ENCODE measurements around the gene TMEM131.
A peak's percentile ranks its signal among the peaks of the same experiment; 100 is the strongest.
"Not testable (repeated sequence)": the region's sequence is repeated elsewhere in the genome, so short reads cannot be mapped to it uniquely, and the experiment has no call there.

The TMEM131 gene, protein sequence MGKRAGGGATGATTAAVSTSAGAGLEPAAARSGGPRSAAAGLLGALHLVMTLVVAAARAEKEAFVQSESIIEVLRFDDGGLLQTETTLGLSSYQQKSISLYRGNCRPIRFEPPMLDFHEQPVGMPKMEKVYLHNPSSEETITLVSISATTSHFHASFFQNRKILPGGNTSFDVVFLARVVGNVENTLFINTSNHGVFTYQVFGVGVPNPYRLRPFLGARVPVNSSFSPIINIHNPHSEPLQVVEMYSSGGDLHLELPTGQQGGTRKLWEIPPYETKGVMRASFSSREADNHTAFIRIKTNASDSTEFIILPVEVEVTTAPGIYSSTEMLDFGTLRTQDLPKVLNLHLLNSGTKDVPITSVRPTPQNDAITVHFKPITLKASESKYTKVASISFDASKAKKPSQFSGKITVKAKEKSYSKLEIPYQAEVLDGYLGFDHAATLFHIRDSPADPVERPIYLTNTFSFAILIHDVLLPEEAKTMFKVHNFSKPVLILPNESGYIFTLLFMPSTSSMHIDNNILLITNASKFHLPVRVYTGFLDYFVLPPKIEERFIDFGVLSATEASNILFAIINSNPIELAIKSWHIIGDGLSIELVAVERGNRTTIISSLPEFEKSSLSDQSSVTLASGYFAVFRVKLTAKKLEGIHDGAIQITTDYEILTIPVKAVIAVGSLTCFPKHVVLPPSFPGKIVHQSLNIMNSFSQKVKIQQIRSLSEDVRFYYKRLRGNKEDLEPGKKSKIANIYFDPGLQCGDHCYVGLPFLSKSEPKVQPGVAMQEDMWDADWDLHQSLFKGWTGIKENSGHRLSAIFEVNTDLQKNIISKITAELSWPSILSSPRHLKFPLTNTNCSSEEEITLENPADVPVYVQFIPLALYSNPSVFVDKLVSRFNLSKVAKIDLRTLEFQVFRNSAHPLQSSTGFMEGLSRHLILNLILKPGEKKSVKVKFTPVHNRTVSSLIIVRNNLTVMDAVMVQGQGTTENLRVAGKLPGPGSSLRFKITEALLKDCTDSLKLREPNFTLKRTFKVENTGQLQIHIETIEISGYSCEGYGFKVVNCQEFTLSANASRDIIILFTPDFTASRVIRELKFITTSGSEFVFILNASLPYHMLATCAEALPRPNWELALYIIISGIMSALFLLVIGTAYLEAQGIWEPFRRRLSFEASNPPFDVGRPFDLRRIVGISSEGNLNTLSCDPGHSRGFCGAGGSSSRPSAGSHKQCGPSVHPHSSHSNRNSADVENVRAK (N-terminal part only)

DNA sequence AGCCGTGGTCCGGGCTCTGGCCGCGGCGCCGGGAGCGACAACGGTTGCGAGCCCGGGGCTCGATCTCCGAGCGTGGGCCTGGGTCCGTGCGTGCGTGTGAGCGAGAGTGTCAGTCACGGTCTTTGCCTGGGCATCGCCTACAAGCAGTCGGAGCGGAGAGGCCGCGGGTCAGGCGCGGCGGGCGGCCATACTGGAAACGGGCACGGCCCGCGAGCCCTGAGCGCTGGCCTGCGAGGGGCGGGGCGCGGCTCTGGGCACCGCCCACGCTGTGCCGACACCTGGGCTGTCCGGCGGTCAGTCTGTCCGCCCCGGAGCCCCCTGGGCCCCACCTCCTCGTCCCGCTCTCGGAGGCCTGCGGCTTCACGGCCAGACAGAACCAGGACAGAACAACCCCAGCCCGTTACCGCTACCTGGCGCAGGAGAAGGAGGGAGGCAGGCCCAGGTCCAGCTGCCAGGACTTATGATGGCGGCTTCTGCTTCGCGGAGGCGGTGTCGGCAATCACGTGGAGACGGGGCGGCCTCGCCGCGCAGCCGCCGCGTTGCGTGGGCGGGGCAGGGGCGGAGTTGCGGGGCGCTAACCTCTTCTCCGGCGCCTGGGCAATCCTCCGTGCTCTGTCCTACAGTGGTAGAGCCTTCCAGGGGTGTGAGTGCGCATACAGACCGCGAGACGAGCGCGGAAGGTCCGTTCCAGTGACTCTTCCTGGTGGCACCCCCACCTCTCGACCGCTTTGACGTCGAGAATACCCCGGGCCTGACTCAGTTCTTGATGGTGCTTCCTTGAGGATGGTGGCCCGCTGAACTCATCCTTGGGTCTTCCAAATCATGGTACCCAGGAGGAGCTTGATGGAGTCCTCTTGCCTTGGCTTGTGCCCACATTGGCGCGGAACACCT is at the start of gene TMEM131:
Gene TMEM131 (minus strand): TSS at position 215 of the 891 bp plus-strand sequence. CDS start 286 bp downstream, outside the sequence.
- DNase-seq, result peak; percentile 96

DNA sequence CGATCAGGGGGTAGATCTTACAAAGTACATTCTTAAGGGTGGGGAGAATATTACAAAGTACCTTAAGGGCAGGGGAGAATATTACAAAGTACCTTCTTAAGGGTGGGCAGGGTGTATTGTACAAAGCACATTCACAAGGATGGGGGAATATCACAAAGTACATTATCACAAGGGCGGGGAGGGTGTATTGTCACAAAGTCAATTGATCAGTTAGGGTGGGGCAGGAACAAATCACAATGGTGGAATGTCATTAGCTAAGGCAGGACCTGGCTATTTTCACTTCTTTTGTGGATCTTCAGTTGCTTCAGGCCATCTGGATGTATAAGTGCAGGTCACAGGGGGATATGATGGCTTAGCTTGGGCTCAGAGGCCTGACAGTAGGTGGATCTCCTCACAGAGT is 49.0 kb upstream of the TMEM131 start:
- not testable (repeated sequence) for DNase-seq

DNA sequence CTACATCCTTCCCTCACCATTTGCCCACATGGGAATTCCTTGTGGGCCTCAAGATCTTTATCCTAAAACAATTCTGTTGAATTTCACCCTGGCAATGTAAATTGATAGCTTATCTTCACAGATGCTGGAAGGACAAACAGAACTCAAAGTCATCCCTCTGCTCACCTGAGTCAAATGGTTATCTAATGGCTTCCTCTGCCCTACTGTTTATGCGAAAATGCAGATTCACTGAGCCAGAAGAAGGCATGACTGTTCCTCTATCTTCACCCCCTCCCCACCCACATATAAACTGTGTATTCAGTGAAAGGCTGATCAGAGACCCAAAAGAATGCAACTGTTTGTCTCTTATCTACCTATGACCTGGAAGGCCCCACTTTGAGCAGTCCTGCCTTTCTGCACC is 47.4 kb upstream of the TMEM131 start:
- no peak for DNase-seq

DNA sequence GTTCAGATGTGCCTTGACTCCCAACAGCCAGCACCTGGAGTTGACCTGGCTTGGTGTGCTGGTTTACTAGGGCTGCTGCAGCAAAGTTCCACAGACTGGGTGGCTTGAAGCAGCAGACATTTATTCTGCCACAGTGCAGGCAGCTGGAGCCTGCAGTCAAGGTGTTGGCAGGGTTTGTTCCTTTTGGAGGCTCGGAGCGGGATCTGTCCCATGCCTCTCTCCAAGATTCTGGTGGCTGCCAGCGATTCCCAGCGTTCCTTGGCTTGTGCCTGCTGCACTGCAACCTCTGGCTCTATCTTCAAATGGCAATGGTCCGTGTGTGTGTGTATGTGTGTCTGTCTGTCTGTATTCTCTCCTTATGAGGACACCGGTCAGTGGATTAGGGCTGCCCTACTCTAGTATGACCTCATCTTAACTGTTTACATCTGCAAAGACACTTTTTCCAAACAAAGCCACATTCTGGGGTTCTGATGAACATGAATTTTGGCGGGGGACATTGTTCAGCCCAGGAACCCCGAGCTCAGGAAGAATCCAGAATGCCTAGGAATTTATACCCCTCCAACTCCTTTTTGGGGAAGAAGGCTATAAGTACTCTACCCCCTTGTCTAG is 44.7 kb upstream of the TMEM131 start:
- no peak for DNase-seq

DNA sequence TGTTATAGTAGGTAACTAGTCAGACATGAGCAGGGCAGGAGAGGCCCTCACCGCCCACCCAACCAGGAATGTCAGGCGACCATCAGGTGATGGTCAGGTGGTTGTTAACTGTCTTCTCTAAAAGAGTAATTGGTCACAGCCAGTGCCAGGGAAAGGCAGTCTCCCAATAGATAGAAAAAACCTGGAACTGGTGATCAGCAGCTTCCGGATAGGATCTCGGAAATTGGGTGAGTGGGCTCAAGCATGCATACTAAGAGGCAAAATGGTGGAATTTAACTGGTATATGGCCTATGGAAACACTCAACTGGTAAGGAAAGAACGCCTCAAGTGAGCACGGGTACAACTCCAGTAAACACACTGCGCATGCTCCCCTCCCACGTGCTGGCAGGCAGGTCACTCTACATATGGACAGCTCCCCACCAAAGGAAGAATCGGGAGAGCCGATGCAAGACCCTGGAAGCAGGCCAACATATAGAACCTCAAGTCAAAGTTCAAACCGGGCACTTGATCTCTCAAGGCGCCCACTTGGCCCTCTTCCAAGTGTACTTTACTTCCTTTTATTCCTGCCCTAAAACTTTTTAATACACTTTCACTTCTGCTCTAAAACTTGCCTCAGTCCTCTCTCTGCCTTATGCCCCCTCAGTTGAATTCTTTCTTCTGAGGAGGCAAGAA is 43.5 kb upstream of the TMEM131 start:
- no peak for DNase-seq

DNA sequence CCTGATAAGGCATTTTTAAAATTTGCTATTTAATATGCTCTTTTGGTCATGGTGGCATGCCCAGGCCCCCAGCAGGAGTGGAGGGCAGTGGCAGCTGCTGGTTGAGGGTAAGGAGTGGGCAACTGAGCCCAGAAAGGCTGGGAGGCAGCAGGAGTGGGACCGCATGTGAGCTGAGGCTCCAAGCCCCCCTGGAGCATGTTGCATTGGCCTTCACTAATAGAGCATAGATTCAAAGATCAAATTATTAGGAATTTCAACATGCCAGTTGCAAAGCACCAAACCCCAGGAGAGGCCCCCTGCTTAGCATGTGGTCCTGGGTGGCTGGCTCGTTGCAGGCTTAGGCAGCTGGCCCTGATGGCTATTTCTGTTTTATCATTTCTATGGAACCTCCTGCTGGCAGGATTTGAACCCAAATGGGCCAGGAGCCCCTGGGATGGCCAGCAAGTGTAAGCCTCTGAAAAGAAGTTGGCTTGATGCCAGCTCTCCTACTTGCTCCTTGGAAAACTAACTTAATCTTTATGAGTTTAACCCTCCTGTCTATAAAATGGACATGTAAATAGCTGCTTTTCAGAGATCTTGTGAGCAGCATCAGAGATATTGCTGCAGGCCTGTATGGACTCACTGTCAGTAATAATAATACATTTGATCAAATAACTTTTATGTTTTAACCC is 42.1 kb upstream of the TMEM131 start:
- DNase-seq, result no peak

DNA sequence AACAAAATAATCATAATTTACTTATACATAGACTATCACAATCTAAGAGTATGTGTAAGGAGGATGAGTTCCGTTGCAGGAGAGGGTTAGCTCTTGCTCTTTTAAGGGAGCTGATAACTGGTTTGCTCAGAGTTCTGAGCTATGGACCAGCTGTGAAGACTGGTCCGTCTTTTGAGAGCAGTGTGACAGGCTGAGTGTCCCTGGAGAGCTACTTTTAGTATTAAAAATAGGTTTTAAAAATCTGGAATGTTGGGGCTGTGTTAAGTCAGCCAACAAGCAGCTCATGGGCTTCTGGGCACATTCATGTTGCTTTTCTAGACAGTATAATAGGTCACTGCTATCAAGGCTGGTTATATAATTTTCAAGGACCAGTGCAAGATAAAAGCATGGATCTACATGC is 41.5 kb upstream of the TMEM131 start:
- no peak for DNase-seq

DNA sequence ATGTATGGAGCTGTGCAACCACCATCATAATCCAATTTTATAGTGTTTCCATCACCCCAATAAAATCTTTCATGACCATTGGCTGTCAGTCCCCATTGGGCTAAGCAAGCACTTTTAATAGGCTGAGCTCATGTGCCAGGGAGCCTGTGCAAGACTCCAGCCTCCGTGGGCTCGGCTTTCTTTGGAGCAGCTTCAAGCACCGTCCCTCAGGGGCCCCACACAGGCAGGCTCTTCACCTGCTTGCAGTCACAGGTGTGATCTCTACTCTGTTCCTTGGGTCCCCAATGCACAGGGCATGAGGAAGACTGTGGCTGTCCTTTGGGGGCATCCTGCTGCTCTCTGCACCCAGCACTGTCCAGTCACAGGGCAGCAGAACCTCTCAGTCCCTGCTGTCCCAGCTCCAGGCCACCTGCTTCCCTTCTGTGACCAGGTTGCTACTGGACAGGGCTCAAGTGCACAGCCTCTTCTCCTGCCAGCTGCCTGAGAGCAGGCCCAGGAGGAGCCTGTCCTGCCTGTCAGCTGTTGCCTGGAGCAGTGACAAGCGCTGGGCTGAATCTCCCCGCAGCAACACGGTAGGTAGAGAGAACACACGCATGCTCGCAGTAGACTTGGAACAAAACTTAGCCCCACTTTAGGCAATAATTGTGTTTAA is 40.7 kb upstream of the TMEM131 start:
- DNase-seq, result no peak

DNA sequence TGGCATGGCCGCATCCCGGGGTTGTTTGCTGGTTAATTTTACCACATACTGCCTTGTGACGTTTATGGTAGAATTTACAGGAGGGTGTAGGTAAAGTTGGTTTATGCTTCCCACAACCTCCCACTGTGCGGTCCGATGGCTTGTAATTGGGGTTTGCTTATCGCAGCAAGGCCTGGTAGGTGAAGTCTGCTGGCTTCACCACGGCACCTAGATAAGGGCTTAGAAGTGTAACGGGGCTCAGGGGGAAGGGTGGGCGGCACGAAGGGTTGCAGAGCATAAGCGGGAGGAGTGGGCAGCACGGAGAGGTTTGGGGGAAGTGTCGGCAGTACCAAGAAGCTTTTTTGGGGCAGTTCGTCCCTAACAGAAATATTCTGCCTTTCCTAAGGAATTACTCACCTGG is 39.0 kb upstream of the TMEM131 start:
- DNase-seq, result no peak

DNA sequence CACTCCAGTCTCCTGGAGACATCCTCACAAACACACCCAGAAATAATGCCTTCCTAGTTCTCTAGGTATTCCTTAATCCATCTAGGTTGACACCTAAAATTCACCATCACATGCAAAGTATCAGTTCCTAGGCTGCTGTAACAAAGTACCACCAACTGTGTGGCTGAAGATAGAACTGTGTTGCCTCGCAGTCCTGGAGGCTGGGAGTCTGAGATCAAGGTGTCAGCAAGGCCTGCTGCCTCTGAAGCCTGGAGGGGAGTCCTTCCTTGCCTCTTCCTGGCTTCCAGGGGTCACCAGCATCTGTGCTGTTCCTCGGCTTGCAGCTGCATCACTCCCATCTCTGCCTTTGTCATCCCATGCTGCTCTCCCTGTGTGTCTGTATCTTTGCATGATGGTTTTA is 36.3 kb upstream of the TMEM131 start:
- DNase-seq, result no peak

DNA sequence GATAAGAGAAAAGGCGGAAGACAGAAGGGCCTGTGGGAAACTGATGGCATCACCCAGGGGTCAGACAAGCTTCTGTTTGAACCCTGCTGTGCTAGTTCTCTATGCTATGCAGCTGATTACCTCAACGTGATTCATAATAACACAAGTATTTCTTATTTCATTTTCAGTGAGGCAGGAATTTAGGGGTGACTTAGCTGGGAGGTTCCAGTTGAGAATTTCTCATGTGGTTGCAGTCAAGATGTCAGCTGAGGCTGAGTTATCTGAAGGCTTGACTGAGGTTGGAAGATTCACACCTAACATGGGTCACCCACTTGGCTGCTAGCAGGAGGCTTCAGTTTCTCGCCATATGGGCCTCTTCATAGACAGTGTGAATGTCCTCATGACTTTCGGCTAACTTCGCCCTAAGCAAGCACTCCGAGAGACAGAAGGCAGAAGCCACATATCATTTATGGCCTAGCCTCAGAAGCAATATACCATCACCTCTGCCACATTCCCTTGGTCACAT is 34.0 kb upstream of the TMEM131 start:
- DNase-seq, result no peak

DNA sequence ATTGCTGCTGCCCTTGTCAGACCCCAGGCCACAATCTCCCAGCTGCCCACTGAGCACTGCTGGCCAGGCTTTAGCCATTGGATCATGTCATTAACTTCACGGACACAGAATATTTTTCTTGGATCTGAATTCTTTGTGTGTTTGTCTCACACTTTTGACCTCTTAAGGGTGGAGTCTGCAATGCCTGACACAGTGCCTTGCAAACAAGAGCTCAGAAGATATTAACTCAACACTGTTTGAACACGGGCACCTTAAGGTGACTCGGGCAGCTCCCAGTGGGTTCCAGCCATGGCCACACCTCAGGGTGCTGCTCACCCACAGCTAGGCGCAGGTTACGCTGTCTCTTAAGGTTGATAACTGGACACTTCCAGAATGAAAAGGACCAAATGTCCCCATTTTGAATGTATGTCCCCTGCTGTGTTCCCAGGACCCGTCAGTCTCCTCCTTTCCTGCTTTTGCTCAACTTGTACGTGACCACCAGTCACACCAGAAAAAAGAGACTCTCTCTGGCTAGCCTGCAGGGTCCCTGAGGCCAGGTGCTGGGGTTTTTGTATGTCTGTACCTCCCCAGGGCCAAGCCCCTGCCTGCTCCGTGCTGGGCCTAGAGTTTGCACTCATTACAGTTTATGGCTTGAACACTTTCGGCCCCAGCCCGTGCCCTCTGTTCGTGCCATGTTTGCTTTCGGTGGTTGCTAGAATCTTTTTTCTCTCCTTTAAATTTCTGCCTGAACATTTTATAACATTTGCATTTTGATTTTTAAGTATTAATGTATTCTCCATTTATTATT is 33.4 kb upstream of the TMEM131 start:
- no peak for DNase-seq

DNA sequence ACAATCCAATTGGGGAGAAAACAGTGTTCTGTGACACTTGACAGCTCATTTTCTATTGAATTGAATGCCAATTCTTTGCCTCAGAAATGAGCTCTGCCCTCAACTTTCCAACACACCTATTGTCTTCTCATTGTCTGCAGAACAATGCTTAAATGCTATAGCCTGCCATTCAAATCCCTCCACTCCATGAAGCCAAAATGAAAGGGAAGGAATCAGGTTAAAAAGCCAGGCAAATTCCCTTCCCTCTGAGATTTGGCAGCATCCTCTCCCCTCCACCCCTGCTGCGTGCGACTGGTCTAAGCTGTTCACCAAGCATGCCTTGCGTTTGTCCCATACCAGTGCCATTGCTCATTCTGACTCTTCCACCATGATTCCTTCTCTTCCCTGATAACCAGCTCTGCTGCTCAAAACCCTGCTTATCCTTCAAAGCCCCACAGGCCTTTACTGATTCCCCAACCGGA is 32.4 kb upstream of the TMEM131 start:
- DNase-seq, result no peak

DNA sequence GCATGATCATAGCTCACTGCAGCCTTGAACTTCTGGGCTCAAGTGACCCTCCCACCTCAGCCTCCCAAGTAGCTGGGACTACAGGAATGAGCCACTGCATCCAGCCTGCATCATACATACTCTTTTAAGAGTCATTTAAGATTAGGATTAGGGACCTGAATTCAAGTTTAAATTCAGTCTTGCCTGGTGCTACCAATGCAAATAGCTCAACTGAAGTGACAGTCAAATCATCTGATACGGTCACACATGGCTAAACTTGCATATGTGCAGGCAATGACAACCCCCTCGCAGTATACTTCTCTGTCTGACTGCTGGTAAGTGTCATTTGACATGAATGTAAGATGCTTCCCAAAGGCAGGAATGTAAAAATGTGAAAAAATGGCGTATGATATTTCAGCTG is 31.8 kb upstream of the TMEM131 start:
- no peak for DNase-seq

DNA sequence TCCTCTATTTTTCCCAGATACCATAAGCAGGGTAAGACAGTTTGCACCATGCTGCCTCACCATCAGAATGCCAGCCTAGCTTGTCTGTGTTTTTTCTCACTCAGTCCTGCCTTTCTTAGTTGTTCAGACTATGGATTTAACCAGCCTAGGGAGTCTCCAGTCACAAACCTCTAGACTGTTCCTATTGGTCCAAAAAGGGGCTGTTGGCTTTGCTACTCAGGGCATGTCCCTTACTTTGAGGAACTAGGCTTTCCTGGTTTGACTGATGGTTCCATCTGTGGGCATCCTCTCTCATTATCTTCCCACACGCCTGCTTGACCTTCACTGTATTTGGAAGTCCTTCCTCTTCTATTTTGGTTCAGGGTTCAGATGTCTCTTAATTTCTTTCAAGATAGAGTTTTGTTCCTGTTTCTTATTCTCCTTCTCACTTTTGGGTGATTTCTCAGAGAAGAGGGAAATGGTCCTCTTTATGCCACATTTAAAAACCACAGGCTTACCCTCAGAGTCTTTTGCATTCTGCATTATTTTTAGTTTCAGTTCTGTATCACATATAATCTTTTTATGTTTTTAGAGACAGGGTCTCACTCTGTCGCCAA is 31.3 kb upstream of the TMEM131 start:
- no peak for DNase-seq

DNA sequence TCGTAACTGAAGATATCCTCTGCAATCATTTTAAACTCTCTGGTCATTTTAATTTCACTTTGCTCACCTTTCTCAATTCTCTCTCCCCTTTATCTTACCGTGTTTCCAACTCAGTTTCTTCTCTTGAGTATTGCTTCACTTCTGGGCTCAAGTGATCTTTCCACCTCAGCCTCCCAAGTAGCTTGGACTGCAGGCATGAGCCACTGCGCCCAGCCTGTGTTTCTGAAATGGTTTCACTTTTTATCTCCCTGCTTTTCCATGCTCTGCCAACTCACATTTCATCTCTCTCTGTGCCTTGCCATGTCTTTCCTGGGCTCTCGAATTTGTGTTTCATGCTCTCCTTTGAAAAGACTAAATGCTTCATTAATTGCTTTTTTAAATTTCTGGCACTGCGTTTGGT is 30.5 kb upstream of the TMEM131 start:
- DNase-seq, result no peak

DNA sequence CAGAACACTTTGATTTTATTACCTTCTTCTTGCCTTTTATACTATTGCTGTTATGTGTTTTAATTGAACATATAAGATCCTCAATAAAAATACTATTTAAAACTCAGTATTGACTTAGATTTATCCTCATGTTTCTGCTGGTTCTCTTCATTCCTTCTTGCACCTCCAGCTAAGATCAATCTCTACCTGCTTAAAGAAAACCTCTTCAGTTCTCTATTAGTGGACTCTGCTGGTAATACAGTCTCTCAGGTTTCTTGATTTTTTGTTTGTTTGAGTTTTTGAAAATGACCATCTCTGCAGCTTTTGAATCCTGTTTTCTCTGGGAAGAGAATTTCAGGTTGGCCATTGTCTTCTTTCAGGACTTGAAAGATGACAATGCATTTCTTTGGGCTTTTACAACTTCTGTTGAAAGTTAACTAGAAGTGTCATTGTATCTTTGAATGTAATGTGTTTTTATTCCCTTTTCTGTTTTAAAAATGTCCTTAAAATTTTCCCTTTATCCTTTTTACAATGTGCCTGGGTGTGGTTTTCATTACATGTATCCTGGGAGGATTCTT is 29.8 kb upstream of the TMEM131 start:
- DNase-seq, result no peak

DNA sequence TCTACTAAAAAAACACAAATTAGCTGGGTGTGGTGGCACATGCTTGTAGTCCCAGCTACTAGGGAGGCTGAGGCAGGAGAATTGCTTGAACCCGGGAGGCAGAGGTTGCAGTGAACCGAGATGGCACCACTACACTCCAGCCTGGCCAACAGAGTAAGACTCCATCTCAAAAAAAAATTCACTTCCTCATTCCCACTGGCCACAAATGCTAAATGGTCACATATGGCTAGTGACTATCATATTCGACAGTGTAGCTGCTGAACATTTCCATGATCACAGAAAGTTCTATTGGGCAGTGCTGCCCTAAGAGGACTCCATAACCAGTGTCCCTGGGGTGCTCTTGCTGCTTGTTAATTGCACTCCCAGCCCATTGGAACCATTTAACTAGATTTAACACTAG is 26.3 kb upstream of the TMEM131 start:
- DNase-seq, result not testable (repeated sequence)
